ENCODE results near the gene PTPRN2. TPM values are rescaled to one million over a fixed set of nuclear protein-coding genes. Genes with fewer than 3 reads are reported as not detected.

Gene PTPRN2
- total RNA-seq, 1 experiment from 2014 or later = 2.1 TPM

DNA sequence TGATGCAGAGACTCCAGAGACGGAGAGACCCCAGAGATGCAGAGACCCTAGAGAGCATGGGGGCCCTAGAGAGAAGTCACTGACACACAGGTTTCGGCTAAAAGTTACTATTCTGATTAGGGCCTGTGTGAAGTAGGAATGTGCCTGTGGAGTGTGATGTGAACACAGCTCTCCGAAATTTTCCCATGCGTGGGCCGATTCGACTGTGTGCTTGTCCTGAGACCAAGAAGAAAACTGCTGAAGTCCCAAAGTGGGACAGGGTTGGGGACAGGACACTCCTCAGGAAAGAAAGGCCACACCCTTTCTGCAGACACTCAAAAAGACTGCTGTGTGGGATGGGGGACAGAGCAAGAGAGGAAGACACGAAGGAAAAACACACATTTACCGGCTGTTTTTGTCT lies 533.5 kb downstream of the PTPRN2 start:
- POLR2A ChIA-PET = no interaction called here
- Histone ChIP-seq H2AFZ (ENCODE audit: low read depth, low read length, poor library complexity, severe bottlenecking) (no peak overlapping the region), H3K4me1 (ENCODE audit: control insufficient read depth in 1 of 2, insufficient read depth in 2 of 2, low read length in 2 of 2) (no peaks in the 10 kb centered on the region), H3K27ac (ENCODE audit: low read depth, low read length) (no peak overlapping the region), H3K9me3 (ENCODE audit: control insufficient read depth in 1 of 2, insufficient read depth in 1 of 2, low read depth in 1 of 2, low read length in 2 of 2) (peaks cover 0 to 4% of the 10 kb centered on the region in 2 experiments; a peak in 2 of 4 replicates), H3K4me3 (replicated peaks in 1 of 2; ENCODE audit: low read depth in 1 of 2, low read length in 2 of 2) (no peak overlapping the region), H3K79me2 (ENCODE audit: insufficient read depth, low read length) (no peaks in the 10 kb centered on the region), H4K20me1 (ENCODE audit: insufficient read depth) (no peaks in the 10 kb centered on the region), H3K9ac (ENCODE audit: low read length) (no peak overlapping the region), H3K4me2 (ENCODE audit: low read length) (no peak overlapping the region), H3K36me3 (ENCODE audit: control insufficient read depth in 1 of 2, insufficient read depth in 2 of 2, low read length in 2 of 2) (no peaks in the 10 kb centered on the region), H3K9me2 (ENCODE audit: insufficient read depth) (no peaks in the 10 kb centered on the region), H3K27me3 (ENCODE audit: insufficient read depth, low read length) (no peaks in the 10 kb centered on the region)
- TF ChIP-seq ELF1 (IDR thresholded peaks at IDR 0.05; ENCODE audit: borderline replicate concordance, low read depth) = no peak
- TF ChIP-seq EZH2 (IDR thresholded peaks at IDR 0.05) = no peak
- TF ChIP-seq, protein P1, sequence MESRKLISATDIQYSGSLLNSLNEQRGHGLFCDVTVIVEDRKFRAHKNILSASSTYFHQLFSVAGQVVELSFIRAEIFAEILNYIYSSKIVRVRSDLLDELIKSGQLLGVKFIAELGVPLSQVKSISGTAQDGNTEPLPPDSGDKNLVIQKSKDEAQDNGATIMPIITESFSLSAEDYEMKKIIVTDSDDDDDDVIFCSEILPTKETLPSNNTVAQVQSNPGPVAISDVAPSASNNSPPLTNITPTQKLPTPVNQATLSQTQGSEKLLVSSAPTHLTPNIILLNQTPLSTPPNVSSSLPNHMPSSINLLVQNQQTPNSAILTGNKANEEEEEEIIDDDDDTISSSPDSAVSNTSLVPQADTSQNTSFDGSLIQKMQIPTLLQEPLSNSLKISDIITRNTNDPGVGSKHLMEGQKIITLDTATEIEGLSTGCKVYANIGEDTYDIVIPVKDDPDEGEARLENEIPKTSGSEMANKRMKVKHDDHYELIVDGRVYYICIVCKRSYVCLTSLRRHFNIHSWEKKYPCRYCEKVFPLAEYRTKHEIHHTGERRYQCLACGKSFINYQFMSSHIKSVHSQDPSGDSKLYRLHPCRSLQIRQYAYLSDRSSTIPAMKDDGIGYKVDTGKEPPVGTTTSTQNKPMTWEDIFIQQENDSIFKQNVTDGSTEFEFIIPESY (IDR thresholded peaks at IDR 0.05; ENCODE audit: extremely low read depth, insufficient replicate concordance, low read length) = no peak
- TF ChIP-seq, protein P2, sequence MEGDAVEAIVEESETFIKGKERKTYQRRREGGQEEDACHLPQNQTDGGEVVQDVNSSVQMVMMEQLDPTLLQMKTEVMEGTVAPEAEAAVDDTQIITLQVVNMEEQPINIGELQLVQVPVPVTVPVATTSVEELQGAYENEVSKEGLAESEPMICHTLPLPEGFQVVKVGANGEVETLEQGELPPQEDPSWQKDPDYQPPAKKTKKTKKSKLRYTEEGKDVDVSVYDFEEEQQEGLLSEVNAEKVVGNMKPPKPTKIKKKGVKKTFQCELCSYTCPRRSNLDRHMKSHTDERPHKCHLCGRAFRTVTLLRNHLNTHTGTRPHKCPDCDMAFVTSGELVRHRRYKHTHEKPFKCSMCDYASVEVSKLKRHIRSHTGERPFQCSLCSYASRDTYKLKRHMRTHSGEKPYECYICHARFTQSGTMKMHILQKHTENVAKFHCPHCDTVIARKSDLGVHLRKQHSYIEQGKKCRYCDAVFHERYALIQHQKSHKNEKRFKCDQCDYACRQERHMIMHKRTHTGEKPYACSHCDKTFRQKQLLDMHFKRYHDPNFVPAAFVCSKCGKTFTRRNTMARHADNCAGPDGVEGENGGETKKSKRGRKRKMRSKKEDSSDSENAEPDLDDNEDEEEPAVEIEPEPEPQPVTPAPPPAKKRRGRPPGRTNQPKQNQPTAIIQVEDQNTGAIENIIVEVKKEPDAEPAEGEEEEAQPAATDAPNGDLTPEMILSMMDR (IDR thresholded peaks at IDR 0.05 in 2 of 3, conservative IDR thresholded peaks at IDR 0.05 in 1 of 3; ENCODE audit: borderline replicate concordance in 1 of 3, insufficient read depth in 1 of 3, low read depth in 2 of 3, low read length in 2 of 3) = no peak
- TF ChIP-seq, protein P3, sequence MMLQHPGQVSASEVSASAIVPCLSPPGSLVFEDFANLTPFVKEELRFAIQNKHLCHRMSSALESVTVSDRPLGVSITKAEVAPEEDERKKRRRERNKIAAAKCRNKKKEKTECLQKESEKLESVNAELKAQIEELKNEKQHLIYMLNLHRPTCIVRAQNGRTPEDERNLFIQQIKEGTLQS (IDR thresholded peaks at IDR 0.05) = no peak
- TF ChIP-seq, protein P4, sequence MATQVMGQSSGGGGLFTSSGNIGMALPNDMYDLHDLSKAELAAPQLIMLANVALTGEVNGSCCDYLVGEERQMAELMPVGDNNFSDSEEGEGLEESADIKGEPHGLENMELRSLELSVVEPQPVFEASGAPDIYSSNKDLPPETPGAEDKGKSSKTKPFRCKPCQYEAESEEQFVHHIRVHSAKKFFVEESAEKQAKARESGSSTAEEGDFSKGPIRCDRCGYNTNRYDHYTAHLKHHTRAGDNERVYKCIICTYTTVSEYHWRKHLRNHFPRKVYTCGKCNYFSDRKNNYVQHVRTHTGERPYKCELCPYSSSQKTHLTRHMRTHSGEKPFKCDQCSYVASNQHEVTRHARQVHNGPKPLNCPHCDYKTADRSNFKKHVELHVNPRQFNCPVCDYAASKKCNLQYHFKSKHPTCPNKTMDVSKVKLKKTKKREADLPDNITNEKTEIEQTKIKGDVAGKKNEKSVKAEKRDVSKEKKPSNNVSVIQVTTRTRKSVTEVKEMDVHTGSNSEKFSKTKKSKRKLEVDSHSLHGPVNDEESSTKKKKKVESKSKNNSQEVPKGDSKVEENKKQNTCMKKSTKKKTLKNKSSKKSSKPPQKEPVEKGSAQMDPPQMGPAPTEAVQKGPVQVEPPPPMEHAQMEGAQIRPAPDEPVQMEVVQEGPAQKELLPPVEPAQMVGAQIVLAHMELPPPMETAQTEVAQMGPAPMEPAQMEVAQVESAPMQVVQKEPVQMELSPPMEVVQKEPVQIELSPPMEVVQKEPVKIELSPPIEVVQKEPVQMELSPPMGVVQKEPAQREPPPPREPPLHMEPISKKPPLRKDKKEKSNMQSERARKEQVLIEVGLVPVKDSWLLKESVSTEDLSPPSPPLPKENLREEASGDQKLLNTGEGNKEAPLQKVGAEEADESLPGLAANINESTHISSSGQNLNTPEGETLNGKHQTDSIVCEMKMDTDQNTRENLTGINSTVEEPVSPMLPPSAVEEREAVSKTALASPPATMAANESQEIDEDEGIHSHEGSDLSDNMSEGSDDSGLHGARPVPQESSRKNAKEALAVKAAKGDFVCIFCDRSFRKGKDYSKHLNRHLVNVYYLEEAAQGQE (IDR thresholded peaks at IDR 0.05; ENCODE audit: low read depth) = no peak
- TF ChIP-seq POLR2A (IDR thresholded peaks at IDR 0.05; ENCODE audit: borderline replicate concordance, extremely low read depth, insufficient read depth, insufficient read length) = no peak
- TF ChIP-seq, protein P5, sequence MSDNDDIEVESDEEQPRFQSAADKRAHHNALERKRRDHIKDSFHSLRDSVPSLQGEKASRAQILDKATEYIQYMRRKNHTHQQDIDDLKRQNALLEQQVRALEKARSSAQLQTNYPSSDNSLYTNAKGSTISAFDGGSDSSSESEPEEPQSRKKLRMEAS (IDR thresholded peaks at IDR 0.05) = no peak
- RAD21 ChIA-PET (ENCODE audit: low non-redundant PET in 1 of 2, low total read pairs in 2 of 2, uncharacterized antibody in 2 of 2, unreplicated experiment in 2 of 2) = no interaction called here
- DNase-seq (ENCODE audit: low read depth, low spot score) = no peak
- no TSS peak for BruUV-seq (replicated peaks)
- CTCF ChIA-PET = no interaction called here
- ATAC-seq = no peak
- intact Hi-C loops (cut with micrococcal nuclease) = loop anchor here (2.0 kb wide), 1 partner anchor 175 kb away; no protein-coding TSS in a partner anchor
